Mucosa of gallbladder (tissue), 1 donor: ENCODE data around the gene L3MBTL1. TPM values are rescaled to one million over a fixed set of nuclear protein-coding genes. Genes with fewer than 3 reads are reported as not detected.
"Not testable (repeated sequence)": the region's sequence is repeated elsewhere in the genome, so short reads cannot be mapped to it uniquely, and the experiment has no call there.

ENCODE experiments used
- DNase-seq: peaks from one replicate; pipeline ENCODE4 v3.0.0-alpha.2; 2020; ENCODE audit warnings: low spot score
- total RNA-seq: library from RNA; stranded (reverse); gene quantifications from one replicate; pipeline ENCODE4 v1.2.1, GENCODE V29; 2021
- donor health status: DM: no; HTN: no; CAD: no.

The L3MBTL1 gene
- total RNA-seq, 1 donor from 2014 or later, result 23.2 TPM

GRCh38 chr20:43559147-43559987 is 51.9 kb downstream of the L3MBTL1 start:
- no peak for DNase-seq

- no peak for DNase-seq
Observed at GRCh38 chr20:43560974-43561373, 53.5 kb downstream of the L3MBTL1 start.

GRCh38 chr20:43563429-43563828 is 55.9 kb downstream of the L3MBTL1 start:
- no peak for DNase-seq

- DNase-seq, result no peak
Observed at GRCh38 chr20:43563991-43564390, 56.5 kb downstream of the L3MBTL1 start.

GRCh38 chr20:43564455-43564854 is 57.0 kb downstream of the L3MBTL1 start:
- no peak for DNase-seq

- no peak for DNase-seq
Observed at GRCh38 chr20:43564993-43565757, 57.7 kb downstream of the L3MBTL1 start.

GRCh38 chr20:43565758-43566104 is 58.2 kb downstream of the L3MBTL1 start:
- no peak for DNase-seq

GRCh38 chr20:43567477-43567876 is 60.0 kb downstream of the L3MBTL1 start:
- no peak for DNase-seq

- no peak for DNase-seq
Observed at GRCh38 chr20:43568706-43569105, 61.2 kb downstream of the L3MBTL1 start.

- no peak for DNase-seq
Observed at GRCh38 chr20:43569282-43569681, 61.8 kb downstream of the L3MBTL1 start.

GRCh38 chr20:43570496-43570895 is 63.0 kb downstream of the L3MBTL1 start:
- no peak for DNase-seq

GRCh38 chr20:43571310-43571709 is 63.8 kb downstream of the L3MBTL1 start:
- DNase-seq, result no peak

- DNase-seq, result no peak
Observed at GRCh38 chr20:43571771-43572170, 64.3 kb downstream of the L3MBTL1 start.

GRCh38 chr20:43572891-43573290 is 65.4 kb downstream of the L3MBTL1 start:
- DNase-seq, result no peak

GRCh38 chr20:43576108-43576507 is 68.6 kb downstream of the L3MBTL1 start:
- DNase-seq, result no peak

GRCh38 chr20:43579861-43580793 is 72.6 kb downstream of the L3MBTL1 start:
- DNase-seq, result no peak

GRCh38 chr20:43583133-43583864 is 75.8 kb downstream of the L3MBTL1 start:
- no peak for DNase-seq

- DNase-seq, result peak; percentile 69
Observed at GRCh38 chr20:43583982-43584432, 76.5 kb downstream of the L3MBTL1 start.

- DNase-seq, result no peak
Observed at GRCh38 chr20:43584448-43585136, 77.1 kb downstream of the L3MBTL1 start.

- DNase-seq, result no peak
Observed at GRCh38 chr20:43586641-43587040, 79.1 kb downstream of the L3MBTL1 start.

- not testable (repeated sequence) for DNase-seq
Observed at GRCh38 chr20:43588526-43588925, 81.0 kb downstream of the L3MBTL1 start.
